ENCODE measurements around the gene OR2S2. TPM values are rescaled to one million over a fixed set of nuclear protein-coding genes. Genes with fewer than 3 reads are reported as not detected.

Gene OR2S2
- total RNA-seq, 2 donors from 2014 or later = not detected

GRCh38 chr9:35933550-35934067 is 24.3 kb downstream of the OR2S2 start:
- H3K36me3 ChIP-seq (ENCODE audit: control insufficient read depth, insufficient read depth, low read length) = no peaks in the 10 kb centered on the region
- H3K9me3 ChIP-seq (ENCODE audit: control insufficient read depth, low read length) = peaks cover 5% of the 10 kb centered on the region
- Mint-ChIP-seq H3K9me3 (no peaks in the 10 kb centered on the region), H3K4me1 (no peaks in the 10 kb centered on the region), H3K27ac (no peak overlapping the region), H3K27me3 (ENCODE audit: insufficient read depth) (peaks cover 30% of the 10 kb centered on the region), H3K36me3 (ENCODE audit: low read depth) (no peaks in the 10 kb centered on the region), H3K4me3 (no peak overlapping the region)
- H3K27me3 ChIP-seq (ENCODE audit: control insufficient read depth, insufficient read depth, low read length, poor library complexity, severe bottlenecking) = peaks cover 15% of the 10 kb centered on the region
- TF ChIP-seq CTCF (conservative IDR thresholded peaks at IDR 0.05) = no peak
- H3K27ac ChIP-seq (ENCODE audit: low read depth, low read length) = no peak overlapping the region
- 90 to 95% methylated on average over 4 of the region's 4 CpGs for WGBS, 2 experiments (ENCODE audit: insufficient coverage in 1 of 2, insufficient read length in 1 of 2)
- no peaks in the 10 kb centered on the region for H3K4me1 ChIP-seq (ENCODE audit: control insufficient read depth, insufficient read depth, low read length)
- no peak overlapping the region for H3K9ac ChIP-seq (ENCODE audit: extremely low read depth, low read length, poor library complexity, severe bottlenecking)
- DNase-seq = no peak
- no peak overlapping the region for H3K4me3 ChIP-seq (ENCODE audit: low read length)

GRCh38 chr9:35932735-35933134 is 25.2 kb downstream of the OR2S2 start:
- no peak overlapping the region for H3K27ac ChIP-seq (ENCODE audit: low read depth, low read length)
- no peak overlapping the region for H3K27ac Mint-ChIP-seq
- peaks cover 15% of the 10 kb centered on the region for H3K27me3 ChIP-seq (ENCODE audit: control insufficient read depth, insufficient read depth, low read length, poor library complexity, severe bottlenecking)
- H3K36me3 ChIP-seq (ENCODE audit: control insufficient read depth, insufficient read depth, low read length) = no peaks in the 10 kb centered on the region
- H3K4me1 Mint-ChIP-seq = no peaks in the 10 kb centered on the region
- H3K4me3 Mint-ChIP-seq = no peak overlapping the region
- H3K36me3 Mint-ChIP-seq (ENCODE audit: low read depth) = no peaks in the 10 kb centered on the region
- DNase-seq = no peak
- TF ChIP-seq CTCF (conservative IDR thresholded peaks at IDR 0.05) = no peak
- no peaks in the 10 kb centered on the region for H3K9me3 Mint-ChIP-seq
- H3K4me1 ChIP-seq (ENCODE audit: control insufficient read depth, insufficient read depth, low read length) = no peaks in the 10 kb centered on the region
- 94 to 100% methylated on average over 2 to 3 of the region's 3 CpGs for WGBS, 2 experiments (ENCODE audit: insufficient coverage in 1 of 2, insufficient read length in 1 of 2)
- H3K27me3 Mint-ChIP-seq (ENCODE audit: insufficient read depth) = peaks cover 30% of the 10 kb centered on the region
- H3K9ac ChIP-seq (ENCODE audit: extremely low read depth, low read length, poor library complexity, severe bottlenecking) = no peak overlapping the region
- peaks cover 5% of the 10 kb centered on the region for H3K9me3 ChIP-seq (ENCODE audit: control insufficient read depth, low read length)
- no peak overlapping the region for H3K4me3 ChIP-seq (ENCODE audit: low read length)

GRCh38 chr9:35930989-35931388 is 27.0 kb downstream of the OR2S2 start:
- Histone ChIP-seq H3K9me3 (ENCODE audit: control insufficient read depth, low read length) (no peaks in the 10 kb centered on the region), H3K27me3 (ENCODE audit: control insufficient read depth, insufficient read depth, low read length, poor library complexity, severe bottlenecking) (peaks cover 23% of the 10 kb centered on the region), H3K4me1 (ENCODE audit: control insufficient read depth, insufficient read depth, low read length) (no peaks in the 10 kb centered on the region), H3K4me3 (ENCODE audit: low read length) (no peak overlapping the region), H3K36me3 (ENCODE audit: control insufficient read depth, insufficient read depth, low read length) (no peaks in the 10 kb centered on the region), H3K9ac (ENCODE audit: extremely low read depth, low read length, poor library complexity, severe bottlenecking) (no peak overlapping the region), H3K27ac (ENCODE audit: low read depth, low read length) (no peak overlapping the region)
- TF ChIP-seq CTCF (conservative IDR thresholded peaks at IDR 0.05) = no peak
- 92 to 100% methylated on average over 2 to 3 of the region's 3 CpGs for WGBS, 2 experiments (ENCODE audit: insufficient coverage in 1 of 2, insufficient read length in 1 of 2)
- H3K4me1 Mint-ChIP-seq = no peaks in the 10 kb centered on the region
- no peak for DNase-seq
- no peaks in the 10 kb centered on the region for H3K36me3 Mint-ChIP-seq (ENCODE audit: low read depth)
- H3K9me3 Mint-ChIP-seq = no peaks in the 10 kb centered on the region
- no peak overlapping the region for H3K27ac Mint-ChIP-seq
- peaks cover 25% of the 10 kb centered on the region for H3K27me3 Mint-ChIP-seq (ENCODE audit: insufficient read depth)
- no peak overlapping the region for H3K4me3 Mint-ChIP-seq

Data from endodermal cell (in vitro differentiated cells).